BLaER1 (cell line): ENCODE results near the gene FOXN3.

Experiments
- H3K27ac ChIP-seq: shearing (Covaris generic); formaldehyde crosslinking; 2 replicates; pipeline ENCODE4 v1.8.1; 2022
- H3K27me3 ChIP-seq: shearing (Covaris generic); formaldehyde crosslinking; 2 replicates; pipeline ENCODE4 v1.8.1; 2022
- H3K36me3 ChIP-seq: shearing (Covaris generic); formaldehyde crosslinking; 2 replicates; pipeline ENCODE4 v1.8.1; 2022
- H3K4me1 ChIP-seq: shearing (Covaris generic); formaldehyde crosslinking; 2 replicates; pipeline ENCODE4 v1.8.1; 2022
- H3K4me2 ChIP-seq: shearing (Covaris generic); formaldehyde crosslinking; 2 replicates; pipeline ENCODE4 v1.8.1; 2022
- H3K4me3 ChIP-seq: shearing (Covaris generic); formaldehyde crosslinking; 2 replicates; pipeline ENCODE4 v1.8.1; 2022
- H3K9ac ChIP-seq: shearing (Covaris generic); formaldehyde crosslinking; 2 replicates; pipeline ENCODE4 v1.8.1; 2022
- H3K9me3 ChIP-seq: shearing (Covaris generic); formaldehyde crosslinking; 2 replicates; pipeline ENCODE4 v1.8.1; 2022
- H4K20me1 ChIP-seq: shearing (Covaris generic); formaldehyde crosslinking; 2 replicates; pipeline ENCODE4 v1.8.1; 2022
- Cebpa-rat ChIP-seq: shearing (Covaris generic); IDR thresholded peaks from 2 replicates; pipeline ENCODE4 v1.8.1; 2022

The FOXN3 gene

GRCh38 chr14:89144066-89144465 is 273.0 kb downstream of the FOXN3 start:
- Histone ChIP-seq H3K4me1 (no peaks in the 10 kb centered on the region), H4K20me1 (no peaks in the 10 kb centered on the region), H3K36me3 (no peaks in the 10 kb centered on the region), H3K9ac (no peak overlapping the region), H3K27ac (no peak overlapping the region), H3K4me3 (no peak overlapping the region), H3K9me3 (no peaks in the 10 kb centered on the region), H3K27me3 (no peaks in the 10 kb centered on the region), H3K4me2 (no peak overlapping the region)
- no peak for TF ChIP-seq Cebpa-rat

- no peak for TF ChIP-seq Cebpa-rat
- Histone ChIP-seq H3K36me3 (no peaks in the 10 kb centered on the region), H3K9me3 (no peaks in the 10 kb centered on the region), H4K20me1 (no peaks in the 10 kb centered on the region), H3K4me3 (no peak overlapping the region), H3K4me1 (no peaks in the 10 kb centered on the region), H3K27ac (no peak overlapping the region), H3K27me3 (no peaks in the 10 kb centered on the region), H3K4me2 (no peak overlapping the region), H3K9ac (no peak overlapping the region)
These were observed 273.4 kb downstream of the FOXN3 start for GRCh38 chr14:89143595-89143994.

- Histone ChIP-seq H3K27ac (no peak overlapping the region), H3K4me2 (no peak overlapping the region), H3K27me3 (no peaks in the 10 kb centered on the region), H3K36me3 (no peaks in the 10 kb centered on the region), H4K20me1 (no peaks in the 10 kb centered on the region), H3K4me3 (no peak overlapping the region), H3K9ac (no peak overlapping the region), H3K9me3 (peaks cover 3% of the 10 kb centered on the region), H3K4me1 (no peaks in the 10 kb centered on the region)
- no peak for TF ChIP-seq Cebpa-rat
These were observed 274.7 kb downstream of the FOXN3 start for GRCh38 chr14:89142366-89142765.

- TF ChIP-seq Cebpa-rat: no peak
- Histone ChIP-seq H3K4me3 (no peak overlapping the region), H3K27me3 (no peaks in the 10 kb centered on the region), H3K4me1 (no peaks in the 10 kb centered on the region), H3K9ac (no peak overlapping the region), H3K36me3 (no peaks in the 10 kb centered on the region), H4K20me1 (no peaks in the 10 kb centered on the region), H3K4me2 (no peak overlapping the region), H3K9me3 (peaks cover 8% of the 10 kb centered on the region), H3K27ac (no peak overlapping the region)
These were observed 275.2 kb downstream of the FOXN3 start for GRCh38 chr14:89141862-89142261.

GRCh38 chr14:89140326-89140725 is 276.7 kb downstream of the FOXN3 start:
- no peaks in the 10 kb centered on the region for H3K4me1 ChIP-seq
- peaks cover 23% of the 10 kb centered on the region for H3K9me3 ChIP-seq
- H4K20me1 ChIP-seq: no peaks in the 10 kb centered on the region
- H3K27me3 ChIP-seq: no peaks in the 10 kb centered on the region
- no peaks in the 10 kb centered on the region for H3K36me3 ChIP-seq
- no peak overlapping the region for H3K4me2 ChIP-seq
- TF ChIP-seq Cebpa-rat: no peak
- H3K27ac ChIP-seq: no peak overlapping the region
- no peak overlapping the region for H3K4me3 ChIP-seq
- no peak overlapping the region for H3K9ac ChIP-seq

GRCh38 chr14:89139404-89140247 is 277.4 kb downstream of the FOXN3 start:
- no peak overlapping the region for H3K4me2 ChIP-seq
- H3K4me3 ChIP-seq: no peak overlapping the region
- H3K4me1 ChIP-seq: no peaks in the 10 kb centered on the region
- no peaks in the 10 kb centered on the region for H3K36me3 ChIP-seq
- H3K9me3 ChIP-seq: peaks cover 24% of the 10 kb centered on the region
- no peaks in the 10 kb centered on the region for H4K20me1 ChIP-seq
- TF ChIP-seq Cebpa-rat: no peak
- no peak overlapping the region for H3K27ac ChIP-seq
- H3K27me3 ChIP-seq: no peaks in the 10 kb centered on the region
- H3K9ac ChIP-seq: no peak overlapping the region

GRCh38 chr14:89138846-89139245 is 278.2 kb downstream of the FOXN3 start:
- Histone ChIP-seq H3K9me3 (peaks cover 24% of the 10 kb centered on the region), H3K27ac (no peak overlapping the region), H3K4me1 (no peaks in the 10 kb centered on the region), H3K36me3 (no peaks in the 10 kb centered on the region), H3K4me2 (no peak overlapping the region), H4K20me1 (no peaks in the 10 kb centered on the region), H3K9ac (no peak overlapping the region), H3K27me3 (no peaks in the 10 kb centered on the region), H3K4me3 (no peak overlapping the region)
- no peak for TF ChIP-seq Cebpa-rat

- Histone ChIP-seq H3K27ac (no peak overlapping the region), H3K4me3 (no peak overlapping the region), H3K36me3 (no peaks in the 10 kb centered on the region), H3K4me2 (no peak overlapping the region), H3K4me1 (no peaks in the 10 kb centered on the region), H4K20me1 (no peaks in the 10 kb centered on the region), H3K9ac (no peak overlapping the region), H3K27me3 (no peaks in the 10 kb centered on the region), H3K9me3 (peaks cover 24% of the 10 kb centered on the region)
- TF ChIP-seq Cebpa-rat: no peak
These were observed 279.4 kb downstream of the FOXN3 start for GRCh38 chr14:89137526-89138163.

GRCh38 chr14:89136587-89136986 is 280.4 kb downstream of the FOXN3 start:
- H3K4me2 ChIP-seq: no peak overlapping the region
- no peaks in the 10 kb centered on the region for H3K27me3 ChIP-seq
- no peak overlapping the region for H3K9ac ChIP-seq
- no peaks in the 10 kb centered on the region for H4K20me1 ChIP-seq
- H3K36me3 ChIP-seq: no peaks in the 10 kb centered on the region
- H3K9me3 ChIP-seq: peaks cover 24% of the 10 kb centered on the region
- H3K4me3 ChIP-seq: no peak overlapping the region
- no peak for TF ChIP-seq Cebpa-rat
- H3K27ac ChIP-seq: no peak overlapping the region
- H3K4me1 ChIP-seq: no peaks in the 10 kb centered on the region

- H4K20me1 ChIP-seq: no peaks in the 10 kb centered on the region
- no peaks in the 10 kb centered on the region for H3K27me3 ChIP-seq
- no peak overlapping the region for H3K9ac ChIP-seq
- H3K4me3 ChIP-seq: no peak overlapping the region
- H3K27ac ChIP-seq: no peak overlapping the region
- H3K4me2 ChIP-seq: no peak overlapping the region
- H3K36me3 ChIP-seq: no peaks in the 10 kb centered on the region
- TF ChIP-seq Cebpa-rat: no peak
- peaks cover 24% of the 10 kb centered on the region for H3K9me3 ChIP-seq
- H3K4me1 ChIP-seq: no peaks in the 10 kb centered on the region
These were observed 282.4 kb downstream of the FOXN3 start for GRCh38 chr14:89134640-89135039.
